HG02588 (cell line): ENCODE data around the gene ZBED2.
"Not testable (repeated sequence)": the region's sequence is repeated elsewhere in the genome, so short reads cannot be mapped to it uniquely, and the experiment has no call there.

Source experiments
- ATAC-seq: cut with Tn5 transposase; IDR thresholded peaks from one replicate; pipeline ENCODE4 v1.9.1; 2021; ENCODE audit warnings: mild to moderate bottlenecking, moderate library complexity; ENCODE audit not compliant: unreplicated experiment

Gene ZBED2

DNA sequence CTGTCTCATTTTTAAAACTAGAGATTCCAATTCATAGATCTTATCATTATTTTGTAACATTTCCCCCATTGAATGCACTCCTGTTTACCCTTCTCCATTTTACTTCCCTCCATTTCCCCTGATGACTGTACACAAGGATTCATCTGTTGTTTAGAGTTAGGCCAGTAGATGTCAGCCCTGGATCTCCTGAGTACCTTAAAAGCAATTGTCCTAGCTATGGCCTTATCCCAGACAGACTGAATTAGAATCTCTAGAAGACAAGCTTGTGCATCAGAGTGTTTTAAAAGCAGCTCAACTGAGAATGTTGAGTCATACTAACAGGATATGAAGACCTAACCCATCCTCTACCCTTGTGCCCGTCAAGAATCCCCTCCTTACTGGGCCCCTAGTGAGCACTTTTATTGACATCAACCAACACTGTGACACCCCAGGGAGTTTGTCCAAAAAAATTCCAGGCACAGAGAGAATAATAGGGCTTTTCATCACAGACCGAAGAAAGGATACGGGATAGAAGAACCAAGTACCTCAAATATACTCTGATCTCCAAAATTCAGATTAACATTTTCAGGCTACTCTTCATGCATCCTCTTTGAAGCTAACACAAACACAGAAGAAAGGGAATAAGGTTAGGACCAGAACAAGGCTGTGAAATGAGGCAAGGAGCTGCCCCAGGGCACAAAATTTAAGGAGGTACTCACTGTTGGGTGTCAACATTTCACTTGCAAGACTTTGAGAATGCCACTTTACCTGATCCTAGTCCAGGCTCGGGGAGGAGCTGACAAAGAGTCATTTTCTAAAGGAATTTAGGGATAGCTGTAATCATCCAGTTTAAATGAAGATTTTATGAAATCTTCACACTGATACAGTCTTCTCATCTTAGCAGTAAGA is 17.1 kb downstream of the ZBED2 start:
- peak; percentile 97 for ATAC-seq

- no peak for ATAC-seq
Measured at GRCh38 chr3:111577113-111577512, 18.0 kb downstream of the ZBED2 start.

DNA sequence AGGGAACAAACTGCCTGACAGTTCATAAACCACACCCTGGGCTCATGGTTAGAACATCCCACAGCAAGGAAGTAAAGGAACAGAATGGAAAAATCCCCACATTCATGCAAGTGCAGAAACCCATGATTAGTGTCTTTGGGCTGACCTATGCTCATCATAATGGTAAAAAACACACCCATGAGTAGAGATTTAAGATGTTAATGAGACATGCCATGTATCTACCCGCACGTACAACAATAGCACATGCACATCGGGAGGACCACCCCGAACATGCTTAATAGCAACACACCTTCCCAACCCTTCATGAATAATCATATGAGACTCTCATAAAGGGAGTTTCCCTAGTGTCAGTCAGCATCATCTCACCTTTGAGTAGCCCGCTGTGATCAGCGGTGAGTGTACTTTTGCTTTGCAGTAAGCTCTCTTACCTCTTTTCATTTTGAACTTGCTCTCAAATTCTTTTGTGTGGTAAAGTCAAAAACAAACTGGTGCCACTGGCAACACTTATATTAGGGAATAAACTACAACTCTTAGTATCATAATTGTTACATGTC is 23.2 kb downstream of the ZBED2 start:
- ATAC-seq = no peak

GRCh38 chr3:111571282-111571681 is 23.9 kb downstream of the ZBED2 start:
- no peak for ATAC-seq

DNA sequence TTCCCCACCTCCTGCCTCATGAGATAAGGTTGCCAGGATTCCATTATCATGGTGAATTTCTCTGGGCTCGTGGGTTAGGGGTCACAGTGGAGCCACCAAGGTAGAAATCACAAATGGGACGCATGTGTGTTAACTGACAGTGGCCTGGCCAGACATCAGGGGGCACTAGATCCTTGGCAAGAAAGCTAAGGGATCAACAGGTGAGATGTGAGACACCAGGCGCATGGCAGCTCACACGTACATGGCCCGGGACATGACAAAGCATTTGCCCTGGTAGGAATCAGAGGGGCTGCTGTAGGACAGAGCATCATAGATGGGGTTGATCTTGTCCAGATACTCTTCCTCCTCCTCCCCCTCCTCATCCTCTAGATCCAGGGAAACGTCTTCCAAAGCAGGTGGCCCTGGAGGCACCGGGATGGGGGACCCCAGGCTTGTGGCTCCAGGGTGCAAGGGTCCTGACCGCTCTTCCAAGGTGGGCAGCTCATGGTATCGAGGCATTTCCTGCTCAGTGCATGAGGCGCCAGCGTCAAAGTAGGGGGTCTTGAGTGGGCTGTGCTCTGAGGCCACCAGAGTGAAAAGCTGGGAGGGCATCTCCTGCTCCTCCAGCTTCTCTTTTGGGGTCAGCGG is 24.6 kb downstream of the ZBED2 start:
- ATAC-seq = no peak

DNA sequence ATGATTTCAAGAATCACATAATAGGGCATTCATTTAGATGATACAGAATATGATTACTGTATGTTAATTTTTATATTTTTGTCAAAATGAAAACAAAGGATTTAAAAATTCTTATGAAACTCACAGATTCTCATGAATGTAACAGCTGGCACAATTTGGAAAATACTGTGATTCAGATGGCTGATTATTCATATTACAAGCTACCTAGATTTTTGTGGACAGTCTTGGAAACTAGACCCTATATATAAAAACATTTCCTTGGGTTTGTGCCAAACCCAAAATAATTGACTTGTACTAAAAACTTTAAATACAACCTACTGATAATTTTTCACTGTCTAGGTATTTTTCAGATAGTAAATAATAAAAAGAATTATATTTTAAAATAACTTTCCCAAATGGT is 26.2 kb downstream of the ZBED2 start:
- no peak for ATAC-seq

GRCh38 chr3:111568355-111568754 is 26.8 kb downstream of the ZBED2 start:
- no peak for ATAC-seq

DNA sequence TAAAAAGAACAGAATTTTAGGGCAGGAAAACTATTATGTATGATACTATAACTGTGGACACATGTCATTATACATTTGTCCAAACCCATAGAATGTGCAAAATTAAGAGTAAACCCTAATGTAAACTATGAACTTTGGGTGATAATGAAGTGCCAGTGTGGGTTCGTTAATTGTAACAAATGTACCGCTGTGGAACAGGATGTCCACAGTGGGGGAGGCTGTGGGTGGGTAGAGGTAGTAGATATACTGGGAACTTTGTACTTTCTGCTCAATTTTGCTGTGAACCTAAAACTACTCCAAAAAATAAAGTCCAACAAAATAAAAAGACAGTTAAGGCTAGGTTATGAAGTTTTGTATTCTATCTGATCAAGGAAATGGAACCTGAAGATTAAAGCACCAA is 28.3 kb downstream of the ZBED2 start:
- no peak for ATAC-seq

GRCh38 chr3:111561902-111562301 is 33.2 kb downstream of the ZBED2 start:
- ATAC-seq = not testable (repeated sequence)

DNA sequence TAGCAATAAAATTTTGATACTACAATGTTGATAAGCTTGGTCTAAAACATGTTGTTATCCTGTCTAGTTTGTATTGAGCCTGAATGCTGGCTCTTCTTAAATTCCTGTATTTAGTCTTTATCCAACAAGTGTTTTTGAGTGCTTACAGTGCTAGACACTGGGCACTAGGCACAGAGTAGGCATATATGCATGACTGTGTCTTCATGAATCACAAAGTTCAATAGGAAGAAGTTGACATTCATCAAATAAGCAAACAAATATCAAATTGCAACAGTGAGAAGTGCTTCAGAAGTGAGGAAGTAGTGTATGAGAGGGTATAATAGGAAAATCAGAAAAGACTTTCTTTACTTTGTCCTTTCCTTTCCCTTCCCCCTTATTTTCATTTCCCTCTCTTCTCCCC is 46.4 kb downstream of the ZBED2 start:
- ATAC-seq = no peak

DNA sequence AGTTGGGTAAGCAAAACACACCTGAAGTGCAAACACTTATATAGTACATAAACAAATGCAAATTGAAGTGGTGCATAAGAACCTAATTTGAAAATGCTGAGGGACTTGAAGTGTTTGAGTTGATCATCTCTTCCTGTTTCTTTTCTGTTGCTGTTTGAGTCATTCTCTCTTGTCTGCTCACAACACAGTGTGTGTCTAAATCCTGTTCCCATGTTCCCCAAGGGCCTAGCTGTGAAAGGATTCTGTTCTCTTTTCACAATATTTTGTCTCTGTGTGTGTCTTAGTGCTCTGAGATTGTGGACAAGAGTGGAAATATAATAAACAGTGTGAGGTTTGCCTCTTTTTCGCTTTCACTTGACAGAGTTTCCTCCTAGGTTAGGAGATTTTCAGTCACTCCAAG is 47.1 kb downstream of the ZBED2 start:
- ATAC-seq = peak; percentile 69

DNA sequence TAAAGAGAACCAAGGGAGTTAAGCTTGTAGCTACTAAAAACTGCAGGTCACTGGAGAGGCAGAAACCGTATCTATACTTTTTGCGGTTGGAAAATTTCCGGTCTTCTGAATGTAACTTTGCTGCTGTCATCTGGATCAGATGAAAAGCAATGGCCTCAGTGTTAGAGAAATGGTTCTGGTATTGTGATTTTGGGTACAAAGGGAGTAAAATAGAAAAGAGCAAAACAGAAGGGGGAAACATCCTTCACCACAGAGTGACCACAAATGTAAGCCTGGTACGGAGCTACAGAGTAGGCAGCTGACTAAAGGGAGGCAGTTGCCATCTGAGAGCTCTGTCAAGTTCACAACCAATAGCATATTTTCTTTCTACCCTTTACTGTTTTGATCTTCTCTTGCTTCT is 47.5 kb downstream of the ZBED2 start:
- peak; percentile 83 for ATAC-seq

GRCh38 chr3:111545349-111545748 is 49.8 kb downstream of the ZBED2 start:
- no peak for ATAC-seq
